K562 (cell line): ENCODE results near the gene NOLC1. TPM values are rescaled to one million over a fixed set of nuclear protein-coding genes. Genes with fewer than 3 reads are reported as not detected.

Experiments used
- ATAC-seq: fragments of 200-7000 bp; cut with Tn5 transposase; 3 replicates; pipeline ENCODE4 v1.9.1; 2020; ENCODE audit warnings: moderate library complexity
- BruUV-seq: library from RNA; stranded (reverse); fragments of 400-500 nt; replicated peaks from 2 replicates; lab custom pipeline; 2021; lab: Mats Ljungman, UMichigan
- CTCF ChIA-PET: fragments of 300-600 bp; formaldehyde crosslinking; extraction: SDS; loops from one replicate; lab custom pipeline; 2021; ENCODE audit warnings: low intra/inter-chr PET ratio; lab: Yijun Ruan, JAX
- POLR2A ChIA-PET: fragments of 300-600, 350-650 bp; sonication (Branson Sonifier 250); formaldehyde crosslinking; extraction: SDS; loops from one replicate; lab custom pipeline; 2021; ENCODE audit warnings: antibody characterized with exemption, inconsistent platforms; lab: Yijun Ruan, JAX
- DNase-seq, 4 experiments: peaks; one replicate each; pipeline versions ENCODE4 v3.0.0 to v3.0.0-alpha.2; 2011 to 2018; ENCODE audit warnings: low spot score in 3 of 4, mixed read lengths in 3 of 4; ENCODE audit errors: extremely low read depth in 1 of 4
- FAIRE-seq: peaks from 2 replicates; lab custom pipeline; 2011; peaks lifted over from hg19 to GRCh38; lab: Jason Lieb, UNC
- H2AFZ ChIP-seq: 2 replicates; pipeline ENCODE4 v1.6.0; 2011; ENCODE audit warnings: low read depth, low read length, control low read depth, inconsistent platforms
- H3K27ac ChIP-seq: fragments of 200-600 bp; 3 replicates; pipeline ENCODE4 v1.8.0; 2011; ENCODE audit warnings: low read depth, mild to moderate bottlenecking, control low read depth, inconsistent platforms, low read length, moderate library complexity, mixed read lengths; ENCODE audit errors: extremely low read depth
- H3K27me3 ChIP-seq, 2 experiments: fragments of 300-600 bp in 1 of 2; 2 replicates in 1 of 2; 3 replicates in 1 of 2; pipeline versions ENCODE4 v1.6.0 to v1.8.0; 2011; ENCODE audit warnings: inconsistent platforms in 2 of 2, low read length in 2 of 2, mild to moderate bottlenecking in 1 of 2, mixed read lengths in 1 of 2, moderate library complexity in 1 of 2; ENCODE audit not compliant: control insufficient read depth in 2 of 2, insufficient read depth in 2 of 2
- H3K36me3 ChIP-seq: fragments of 300-600 bp; 3 replicates; pipeline ENCODE4 v1.8.0; 2011; ENCODE audit warnings: mild to moderate bottlenecking, low read length, inconsistent platforms; ENCODE audit not compliant: control insufficient read depth, insufficient read depth
- H3K4me1 ChIP-seq, 2 experiments: fragments of 200-600 bp in 1 of 2; replicated peaks in 1 of 2; 2 replicates in 1 of 2; 3 replicates in 1 of 2; pipeline versions ENCODE4 v1.5.1 to v1.8.0; 2011; ENCODE audit warnings: inconsistent platforms in 2 of 2, low read length in 2 of 2, mild to moderate bottlenecking in 1 of 2, mixed read lengths in 1 of 2, moderate library complexity in 1 of 2; ENCODE audit not compliant: control insufficient read depth in 2 of 2, insufficient read depth in 2 of 2
- H3K4me2 ChIP-seq: 2 replicates; pipeline ENCODE4 v1.6.1; 2011; ENCODE audit warnings: low read length, control low read depth, inconsistent platforms, mixed read lengths; ENCODE audit not compliant: insufficient read depth
- H3K4me3 ChIP-seq: fragments of 200-600 bp; sonication (generic), shearing (Covaris generic); 2 replicates; pipeline ENCODE4 v1.5.1; 2016; ENCODE audit warnings: control low read depth, inconsistent platforms
- H3K79me2 ChIP-seq: fragments of 200-600 bp; 3 replicates; pipeline ENCODE4 v1.8.0; 2011; ENCODE audit warnings: low read length, inconsistent platforms; ENCODE audit not compliant: control insufficient read depth, insufficient read depth
- H3K9ac ChIP-seq, 2 experiments: 2 replicates each; pipeline versions ENCODE4 v1.6.0 to v1.6.1; 2011; ENCODE audit warnings: low read depth in 2 of 2, low read length in 2 of 2, control low read depth in 1 of 2, inconsistent platforms in 1 of 2, mild to moderate bottlenecking in 1 of 2, mixed read lengths in 1 of 2; ENCODE audit not compliant: insufficient read depth in 1 of 2
- H3K9me1 ChIP-seq: one replicate; pipeline ENCODE4 v1.6.0; 2011; ENCODE audit warnings: inconsistent platforms, mild to moderate bottlenecking, low read length, moderate library complexity; ENCODE audit not compliant: control insufficient read depth, insufficient read depth
- H3K9me3 ChIP-seq: replicated peaks from 2 replicates; pipeline ENCODE4 v1.5.1; 2011; ENCODE audit warnings: low read depth, low read length, inconsistent platforms; ENCODE audit not compliant: control insufficient read depth, insufficient read depth
- H4K20me1 ChIP-seq: replicated peaks from 2 replicates; pipeline ENCODE4 v1.6.1; 2011; ENCODE audit warnings: low read length, inconsistent platforms, mixed read lengths; ENCODE audit not compliant: control insufficient read depth, insufficient read depth
- DIDO1 ChIP-seq: fragments of 450-650 bp; IDR thresholded peaks from 2 replicates; pipeline ENCODE4 v1.6.1; 2016; ENCODE audit warnings: low read depth, missing biosample characterization, missing genetic modification characterization
- ELF1 ChIP-seq: fragments of 200-800 bp; sonication (Bioruptor generic); IDR thresholded peaks from 2 replicates; pipeline ENCODE4 v1.6.1; 2016; ENCODE audit warnings: missing genetic modification characterization, missing compliant biosample characterization
- KHSRP ChIP-seq: fragments of 450-650 bp; IDR thresholded peaks from 2 replicates; pipeline ENCODE4 v1.6.1; 2017
- MTA1 ChIP-seq: fragments of 450-650 bp; IDR thresholded peaks from 2 replicates; pipeline ENCODE4 v1.6.1; 2017; ENCODE audit warnings: borderline replicate concordance
- NBN ChIP-seq: fragments of 450-650 bp; IDR thresholded peaks from 2 replicates; pipeline ENCODE4 v1.6.1; 2016; ENCODE audit warnings: low read depth, mild to moderate bottlenecking
- PPARD ChIP-seq: fragments of 250-450 bp; sonication (Bioruptor Pico); IDR thresholded peaks from 2 replicates; pipeline ENCODE4 v1.8.0; 2022; ENCODE audit warnings: inconsistent platforms, mild to moderate bottlenecking, moderate library complexity
- SIN3B ChIP-seq: fragments of 450-650 bp; IDR thresholded peaks from 2 replicates; pipeline ENCODE4 v1.6.1; 2017; ENCODE audit warnings: low read depth, mild to moderate bottlenecking, moderate library complexity
- ZBTB12 ChIP-seq: fragments of 250-450 bp; sonication (Bioruptor Pico); IDR thresholded peaks from 2 replicates; pipeline ENCODE4 v1.4.0; 2020
- ZBTB43 ChIP-seq: sonication (generic); formaldehyde crosslinking; IDR thresholded peaks from 2 replicates; pipeline ENCODE4 v1.8.0; 2023; ENCODE audit warnings: mild to moderate bottlenecking, missing genetic modification reagents
- ZNF41 ChIP-seq: fragments of 250-450 bp; sonication (Bioruptor Pico); conservative IDR thresholded peaks from 2 replicates; pipeline ENCODE4 v1.4.0; 2020; ENCODE audit warnings: mild to moderate bottlenecking
- ZNF512 ChIP-seq: IDR thresholded peaks from 2 replicates; pipeline ENCODE4 v1.6.1; 2016; ENCODE audit warnings: missing genetic modification characterization, missing compliant biosample characterization
- ZNF584 ChIP-seq: fragments of 200-800 bp; sonication (Bioruptor generic); IDR thresholded peaks from 2 replicates; pipeline ENCODE4 v1.6.1; 2016; ENCODE audit warnings: low read depth, mild to moderate bottlenecking, missing genetic modification characterization, missing compliant biosample characterization
- ZNF77 ChIP-seq: fragments of 250-450 bp; sonication (Bioruptor Pico); IDR thresholded peaks from 2 replicates; pipeline ENCODE4 v1.5.0; 2020
- WGBS: fragments of 100-300 bp; shearing (Covaris generic); methylation state at CpG from one replicate; pipeline ENCODE4 v1.1.6; 2016; ENCODE audit warnings: low coverage, mixed read lengths; ENCODE audit not compliant: insufficient coverage; ENCODE audit errors: missing lambda C conversion rate; 5-methylcytosine and 5-hydroxymethylcytosine counted together
- in situ Hi-C: fragments of 300-500 bp; cut with MboI; formaldehyde crosslinking; loops from 4 replicates; pipeline ENCODE4 v1.15.0; 2018; ENCODE audit warnings: inconsistent platforms, mixed read lengths
- intact Hi-C: fragments of 100-400 bp; cut with micrococcal nuclease; formaldehyde crosslinking; loops from 2 replicates; pipeline ENCODE4 v1.14.2; 2022
- polyA plus RNA-seq, 8 experiments: library from polyadenylated mRNA; depleted of rRNA in 4 of 8; stranded (reverse) in 5 of 8; unstranded in 3 of 8; fragments of >200 nt; fragmentation: Nextera tagmentation in 2 of 8; fragmentation: Illumina TruSeq in 1 of 8; extraction: Ambion mirVana in 2 of 8; extraction: Trizol in 1 of 8; gene quantifications; 2 replicates each; pipeline versions ENCODE4 v1.2.1 to v1.2.3, GENCODE V29; 2011 to 2014; ENCODE audit warnings: inconsistent platforms in 1 of 8, missing spikeins in 1 of 8
- total RNA-seq, 7 experiments: library from RNA; depleted of rRNA in 6 of 7; stranded (reverse); fragments of >200 nt in 6 of 7; fragmentation: Illumina TruSeq in 2 of 7; extraction: Trizol in 2 of 7; gene quantifications; 2 replicates each; pipeline versions ENCODE4 v1.2.1 to v1.2.3, GENCODE V29; 2011 to 2021; ENCODE audit warnings: low replicate concordance in 1 of 7

Gene NOLC1
- total and polyA plus RNA-seq, 9 of the 15 experiments (the other 6 are each of a cell fraction or from before 2014, with no cell fraction given), result 102 to 310 (median 165) TPM

- no peak overlapping the region for H3K4me3 ChIP-seq
- CTCF ChIA-PET, result no interaction called here
- ATAC-seq (no peak), FAIRE-seq (no peak), DNase-seq (no peak)
- no peak overlapping the region for H3K9ac ChIP-seq
- no peak for TF ChIP-seq DIDO1 (tag)
- no peak for TF ChIP-seq ZBTB43 (CRISPR knock-in tag)
- TF ChIP-seq ZNF41, result no peak
- no peak for TF ChIP-seq MTA1
- TF ChIP-seq ELF1 (tag), result no peak
- TF ChIP-seq ZNF77 (CRISPR knock-in tag), result no peak
- no peak for TF ChIP-seq ZBTB12 (CRISPR knock-in tag)
- TF ChIP-seq ZNF584 (CRISPR knock-in tag), result no peak
- no peak for TF ChIP-seq NBN
- no peak for TF ChIP-seq PPARD (CRISPR knock-in tag)
- TF ChIP-seq SIN3B, result no peak
- TF ChIP-seq KHSRP, result no peak
- TF ChIP-seq ZNF512 (tag), result no peak
- no peak overlapping the region for H3K4me2 ChIP-seq
- peaks cover 52% of the 10 kb centered on the region for H3K79me2 ChIP-seq
- H3K4me1 ChIP-seq, result peaks cover 0 to 3% of the 10 kb centered on the region in 2 experiments; a peak in 1 of 5 replicates
- intact Hi-C loops (no loop called here), in situ Hi-C loops (no loop called here)
- H4K20me1 ChIP-seq, result peaks cover 14% of the 10 kb centered on the region; the same call in 1 of the 2 replicates
- H2AFZ ChIP-seq, result no peak overlapping the region
- no peaks in the 10 kb centered on the region for H3K27me3 ChIP-seq
- no peaks in the 10 kb centered on the region for H3K9me3 ChIP-seq
- H3K9me1 ChIP-seq, result peaks cover 4% of the 10 kb centered on the region
- H3K36me3 ChIP-seq, result peaks cover 90% of the 10 kb centered on the region
- POLR2A ChIA-PET, result interaction anchor here (9.1 kb wide), 1 partner anchor 9 kb away, joined by 92 read pairs; the partner anchor contains the start of gene NOLC1
- no TSS peak for BruUV-seq
- WGBS, result 96% methylated on average over 3 of the region's 4 CpGs
- no peak overlapping the region for H3K27ac ChIP-seq
Observed at GRCh38 chr10:102141583-102142107, 10.5 kb upstream of the NOLC1 start.
